Neural progenitor cell (in vitro differentiated cells): ENCODE measurements around the gene FBXL14.

ENCODE experiments used
- EZH2 ChIP-seq: fragments of 200-600 bp; sonication (generic); IDR thresholded peaks from 2 replicates; pipeline ENCODE4 v1.6.1; 2017; ENCODE audit warnings: antibody characterized with exemption, mild to moderate bottlenecking, moderate library complexity
- EZH2phosphoT487 ChIP-seq: fragments of 200-600 bp; sonication (generic); IDR thresholded peaks from 2 replicates; pipeline ENCODE4 v1.6.1; 2017; ENCODE audit warnings: antibody characterized with exemption
- TF ChIP-seq, protein P1 (sequence below): fragments of 200-600 bp; sonication (generic); IDR thresholded peaks from 2 replicates; pipeline ENCODE4 v1.5.1; 2017; ENCODE audit warnings: antibody characterized with exemption, mild to moderate bottlenecking

DNA sequence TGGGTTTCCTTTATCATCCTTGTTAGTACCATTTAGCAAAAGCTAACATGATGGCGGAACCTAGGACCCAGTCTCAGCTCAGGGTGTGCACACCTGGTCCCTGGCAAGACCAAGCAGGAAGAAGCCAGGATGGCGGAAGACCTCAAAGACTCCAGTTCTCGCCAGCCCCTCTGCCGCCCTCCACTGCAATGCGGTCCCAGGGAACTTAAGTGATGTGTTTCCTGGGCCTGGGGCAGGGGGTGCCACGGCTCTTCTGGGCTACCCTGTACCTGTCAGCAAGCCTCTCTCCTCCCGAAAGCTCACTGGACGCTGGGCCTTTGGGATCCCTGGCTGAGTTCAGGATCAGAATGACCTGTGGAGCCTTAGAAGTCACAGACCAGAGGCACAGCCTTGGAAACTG lies 71.3 kb downstream of the FBXL14 start:
- no peak for TF ChIP-seq EZH2phosphoT487
- TF ChIP-seq, protein P1, sequence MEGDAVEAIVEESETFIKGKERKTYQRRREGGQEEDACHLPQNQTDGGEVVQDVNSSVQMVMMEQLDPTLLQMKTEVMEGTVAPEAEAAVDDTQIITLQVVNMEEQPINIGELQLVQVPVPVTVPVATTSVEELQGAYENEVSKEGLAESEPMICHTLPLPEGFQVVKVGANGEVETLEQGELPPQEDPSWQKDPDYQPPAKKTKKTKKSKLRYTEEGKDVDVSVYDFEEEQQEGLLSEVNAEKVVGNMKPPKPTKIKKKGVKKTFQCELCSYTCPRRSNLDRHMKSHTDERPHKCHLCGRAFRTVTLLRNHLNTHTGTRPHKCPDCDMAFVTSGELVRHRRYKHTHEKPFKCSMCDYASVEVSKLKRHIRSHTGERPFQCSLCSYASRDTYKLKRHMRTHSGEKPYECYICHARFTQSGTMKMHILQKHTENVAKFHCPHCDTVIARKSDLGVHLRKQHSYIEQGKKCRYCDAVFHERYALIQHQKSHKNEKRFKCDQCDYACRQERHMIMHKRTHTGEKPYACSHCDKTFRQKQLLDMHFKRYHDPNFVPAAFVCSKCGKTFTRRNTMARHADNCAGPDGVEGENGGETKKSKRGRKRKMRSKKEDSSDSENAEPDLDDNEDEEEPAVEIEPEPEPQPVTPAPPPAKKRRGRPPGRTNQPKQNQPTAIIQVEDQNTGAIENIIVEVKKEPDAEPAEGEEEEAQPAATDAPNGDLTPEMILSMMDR: no peak
- no peak for TF ChIP-seq EZH2
